ENCODE measurements around the gene SNAI1.

DNA sequence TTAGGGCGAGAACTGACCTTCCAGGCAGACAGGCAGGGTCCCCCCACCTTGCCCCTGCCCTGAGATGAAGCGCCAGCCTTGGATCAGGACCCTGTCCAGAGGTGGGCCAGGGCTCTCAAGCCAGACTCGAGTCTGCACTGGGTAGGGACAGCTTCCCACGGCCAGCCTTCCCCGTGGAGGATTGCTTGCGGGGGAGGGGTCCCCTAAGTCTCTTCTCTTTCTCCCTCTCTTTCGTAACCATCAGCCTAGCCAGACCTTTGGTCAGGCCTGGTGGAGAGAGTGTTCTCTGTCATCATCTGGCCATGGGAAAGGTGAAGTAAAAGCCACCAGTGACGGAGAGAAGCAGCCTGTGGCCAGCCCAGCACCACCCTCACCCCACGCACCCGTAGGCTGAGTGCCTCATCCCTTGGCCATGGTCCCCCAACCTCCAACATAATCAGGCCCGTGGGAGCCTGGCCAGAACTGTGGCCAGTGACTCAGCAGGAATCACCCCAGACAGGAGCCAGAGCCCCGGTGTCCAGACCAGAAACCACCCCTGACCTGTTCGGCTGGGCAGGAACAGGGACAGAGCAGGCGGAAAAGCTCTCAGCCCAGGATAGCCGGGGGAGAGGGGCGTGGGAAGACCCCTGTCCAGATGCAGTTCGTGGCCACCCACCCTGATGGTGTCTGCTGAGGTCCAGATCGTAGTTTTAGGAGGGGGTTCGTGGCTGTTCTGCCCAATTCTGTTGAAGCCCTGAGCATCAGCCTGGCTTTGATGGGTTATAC, 47.1 kb downstream of the SNAI1 start:
- TF ChIP-seq, protein P1, sequence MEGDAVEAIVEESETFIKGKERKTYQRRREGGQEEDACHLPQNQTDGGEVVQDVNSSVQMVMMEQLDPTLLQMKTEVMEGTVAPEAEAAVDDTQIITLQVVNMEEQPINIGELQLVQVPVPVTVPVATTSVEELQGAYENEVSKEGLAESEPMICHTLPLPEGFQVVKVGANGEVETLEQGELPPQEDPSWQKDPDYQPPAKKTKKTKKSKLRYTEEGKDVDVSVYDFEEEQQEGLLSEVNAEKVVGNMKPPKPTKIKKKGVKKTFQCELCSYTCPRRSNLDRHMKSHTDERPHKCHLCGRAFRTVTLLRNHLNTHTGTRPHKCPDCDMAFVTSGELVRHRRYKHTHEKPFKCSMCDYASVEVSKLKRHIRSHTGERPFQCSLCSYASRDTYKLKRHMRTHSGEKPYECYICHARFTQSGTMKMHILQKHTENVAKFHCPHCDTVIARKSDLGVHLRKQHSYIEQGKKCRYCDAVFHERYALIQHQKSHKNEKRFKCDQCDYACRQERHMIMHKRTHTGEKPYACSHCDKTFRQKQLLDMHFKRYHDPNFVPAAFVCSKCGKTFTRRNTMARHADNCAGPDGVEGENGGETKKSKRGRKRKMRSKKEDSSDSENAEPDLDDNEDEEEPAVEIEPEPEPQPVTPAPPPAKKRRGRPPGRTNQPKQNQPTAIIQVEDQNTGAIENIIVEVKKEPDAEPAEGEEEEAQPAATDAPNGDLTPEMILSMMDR (IDR thresholded peaks at IDR 0.05) = no peak
- TF ChIP-seq POLR2A (IDR thresholded peaks at IDR 0.05) (no peak), EP300 (IDR thresholded peaks at IDR 0.05) (no peak)

All from ovary (tissue), 3 donors.